Transverse colon (tissue), 4 donors: ENCODE results near the gene ANKRD35. TPM values are rescaled to one million over a fixed set of nuclear protein-coding genes. Genes with fewer than 3 reads are reported as not detected.
"Not testable (repeated sequence)": the region's sequence is repeated elsewhere in the genome, so short reads cannot be mapped to it uniquely, and the experiment has no call there.

Experiments
- DNase-seq: peaks from one replicate; pipeline ENCODE4 v3.0.0-alpha.2; 2019
- H3K27ac ChIP-seq, 4 donors: fragments of 200-600 bp; sonication (generic); 2 replicates each; pipeline ENCODE4 v1.5.1; 2016 to 2018; ENCODE audit warnings: inconsistent platforms in 4 of 4
- H3K27me3 ChIP-seq: fragments of 200-600 bp; sonication (generic); 2 replicates; pipeline ENCODE4 v1.5.1; 2017; ENCODE audit warnings: inconsistent platforms
- H3K36me3 ChIP-seq, 4 donors: fragments of 200-600 bp; sonication (generic); 2 replicates each; pipeline ENCODE4 v1.5.1; 2017 to 2019; ENCODE audit warnings: inconsistent platforms in 4 of 4
- H3K4me1 ChIP-seq, 4 donors: fragments of 200-600 bp; sonication (generic); 2 replicates each; pipeline ENCODE4 v1.5.1; 2017 to 2020; ENCODE audit warnings: inconsistent platforms in 4 of 4
- H3K4me3 ChIP-seq, 4 donors: fragments of 200-600 bp; sonication (generic); 1 replicate in 1 of 4; 2 replicates in 3 of 4; pipeline versions ENCODE4 v1.5.1 to v1.6.1; 2017 to 2019; ENCODE audit warnings: inconsistent platforms in 4 of 4
- H3K9me3 ChIP-seq, 2 donors: fragments of 200-600 bp; sonication (generic); 2 replicates each; pipeline ENCODE4 v1.5.1; 2017 to 2019; ENCODE audit warnings: inconsistent platforms in 2 of 2
- CTCF ChIP-seq, 5 experiments: fragments of 200-600 bp in 3 of 5; fragments of 450-650 bp in 2 of 5; sonication (generic) in 3 of 5; IDR thresholded peaks; 1 replicate in 2 of 5; 2 replicates in 3 of 5; pipeline ENCODE4 v1.5.1; 2016 to 2017; ENCODE audit warnings: antibody characterized with exemption in 5 of 5, inconsistent platforms in 3 of 5, mild to moderate bottlenecking in 2 of 5, moderate library complexity in 1 of 5
- EP300 ChIP-seq: sonication (generic); formaldehyde crosslinking; IDR thresholded peaks from one replicate; pipeline ENCODE4 v1.6.1; 2017; ENCODE audit warnings: antibody characterized with exemption, low read depth
- POLR2A ChIP-seq: fragments of 450-650 bp; IDR thresholded peaks from one replicate; pipeline ENCODE4 v1.6.1; 2016; ENCODE audit warnings: antibody characterized with exemption, mild to moderate bottlenecking, moderate library complexity
- POLR2AphosphoS5 ChIP-seq, 3 donors: sonication (generic); formaldehyde crosslinking; IDR thresholded peaks; one replicate each; pipeline ENCODE4 v1.6.1; 2016; ENCODE audit warnings: antibody characterized with exemption in 3 of 3
- WGBS, 2 donors: methylation state at CpG; one replicate each; pipeline ENCODE4 v1.1.5; 2018; ENCODE audit warnings: low coverage in 1 of 2; 5-methylcytosine and 5-hydroxymethylcytosine counted together
- in situ Hi-C, 4 donors: fragments of 200-750 bp; cut with MboI; loops; one replicate each; pipeline versions ENCODE4 v1.15.0 to v1.15.1; 2017; ENCODE audit warnings: low sequenced_read_pairs in 3 of 4, low pct_ligation_motif_present in 1 of 4, low pct_unique_long_range_greater_than_20kb in 1 of 4
- intact Hi-C: fragments of 100-400 bp; cut with DNase I; formaldehyde crosslinking; loops from one replicate; pipeline ENCODE4 v1.15.1; 2023; ENCODE audit warnings: low total_unique reads
- total RNA-seq, 4 donors: library from RNA; depleted of rRNA; stranded (reverse); fragments of >200 nt; gene quantifications; one replicate each; pipeline ENCODE4 v1.1.0, GENCODE V29; 2016

The ANKRD35 gene
- total RNA-seq, 4 donors from 2014 or later: 1.1 to 1.8 (median 1.4) TPM; not detected in 1

GRCh38 chr1:145843031-145843430 is 42.6 kb downstream of the ANKRD35 start:
- Histone ChIP-seq H3K36me3 (peaks cover 0 to 47% (median 19%) of the 10 kb centered on the region in 4 donors), H3K27me3 (no peaks in the 10 kb centered on the region), H3K27ac (no peak overlapping the region), H3K9me3 (no peaks in the 10 kb centered on the region), H3K4me1 (peaks cover 0 to 17% (median 11%) of the 10 kb centered on the region in 4 donors), H3K4me3 (no peak overlapping the region)
- in situ Hi-C loops: loop anchor here in 1 of 4 donors (5.0 kb wide), 1 partner anchor 174 kb away; no protein-coding TSS in a partner anchor
- no peak for TF ChIP-seq EP300
- no peak for TF ChIP-seq CTCF (IDR thresholded peaks at IDR 0.05)
- no peak for DNase-seq
- 81 to 92% methylated on average over 3 of the region's 3 CpGs for WGBS, 2 donors
- intact Hi-C loops: loop anchor here (10.0 kb wide), 1 partner anchor 172 kb away; no protein-coding TSS in a partner anchor

- no peak for TF ChIP-seq POLR2AphosphoS5 (IDR thresholded peaks at IDR 0.05)
- no peak for TF ChIP-seq CTCF (IDR thresholded peaks at IDR 0.05)
- TF ChIP-seq POLR2A: no peak
- TF ChIP-seq EP300: no peak
- in situ Hi-C loops: no loop called here
- Histone ChIP-seq H3K27ac (no peak overlapping the region), H3K9me3 (no peaks in the 10 kb centered on the region), H3K36me3 (peaks cover 0 to 86% (median 40%) of the 10 kb centered on the region in 4 donors), H3K4me3 (no peak overlapping the region), H3K27me3 (no peaks in the 10 kb centered on the region), H3K4me1 (no peaks in the 10 kb centered on the region)
- no peak for DNase-seq
- WGBS, 2 donors: 100% methylated on average over 1 of the region's 1 CpG; no CpG with 5 or more reads in 1 of the 2 donors
- intact Hi-C loops: no loop called here
Observed at GRCh38 chr1:145837656-145838055, 48.0 kb downstream of the ANKRD35 start.

GRCh38 chr1:145830810-145831209 is 54.9 kb downstream of the ANKRD35 start:
- intact Hi-C loops, H3K4me3 ChIP-seq, H3K27me3 ChIP-seq, in situ Hi-C loops, H3K9me3 ChIP-seq, H3K27ac ChIP-seq, DNase-seq, H3K4me1 ChIP-seq: not testable (repeated sequence)
- WGBS, 2 donors: 100% methylated on average over 2 of the region's 2 CpGs; no CpG with 5 or more reads in 1 of the 2 donors
- peaks cover 0 to 74% (median 36%) of the 10 kb centered on the region in 4 donors for H3K36me3 ChIP-seq

- intact Hi-C loops: no loop called here
- no peak overlapping the region for H3K4me3 ChIP-seq
Observed at GRCh38 chr1:145828367-145829026, 57.2 kb downstream of the ANKRD35 start.

More at GRCh38 chr1:145828367-145829026, 57.2 kb downstream of the ANKRD35 start:
- DNase-seq: no peak
- peaks cover 0 to 60% (median 28%) of the 10 kb centered on the region in 4 donors for H3K36me3 ChIP-seq
- in situ Hi-C loops: no loop called here
- H3K4me1 ChIP-seq: peaks cover 7 to 13% (median 12%) of the 10 kb centered on the region in 4 donors
- no peak for TF ChIP-seq CTCF (IDR thresholded peaks at IDR 0.05)
- no peak for TF ChIP-seq EP300
- TF ChIP-seq POLR2AphosphoS5 (IDR thresholded peaks at IDR 0.05): no peak
- TF ChIP-seq POLR2A: no peak
- H3K9me3 ChIP-seq: no peaks in the 10 kb centered on the region
- H3K27ac ChIP-seq: no peak overlapping the region
- no peaks in the 10 kb centered on the region for H3K27me3 ChIP-seq
